KMS-11 (cell line): ENCODE results near the gene PLEKHA1.

ENCODE experiments used
- H2AFZ ChIP-seq: fragments of 200-600 bp; sonication (generic); 2 replicates; pipeline ENCODE4 v1.6.1; 2016; ENCODE audit warnings: antibody characterized with exemption, mixed run types, low read depth
- H3K27ac ChIP-seq: fragments of 200-600 bp; sonication (generic); 2 replicates; pipeline ENCODE4 v1.6.1; 2016; ENCODE audit warnings: mild to moderate bottlenecking, mixed run types
- H3K27me3 ChIP-seq: fragments of 200-600 bp; sonication (generic); 2 replicates; pipeline ENCODE4 v1.6.1; 2017; ENCODE audit warnings: mild to moderate bottlenecking, low read depth, mixed run types, moderate library complexity; ENCODE audit not compliant: insufficient read depth
- H3K36me3 ChIP-seq: fragments of 200-600 bp; sonication (generic); 2 replicates; pipeline ENCODE4 v1.6.1; 2017; ENCODE audit warnings: mild to moderate bottlenecking, mixed run types; ENCODE audit not compliant: insufficient read depth
- H3K4me1 ChIP-seq: fragments of 200-600 bp; sonication (generic); 2 replicates; pipeline ENCODE4 v1.6.1; 2016; ENCODE audit warnings: mild to moderate bottlenecking, low read depth, mixed run types; ENCODE audit not compliant: poor library complexity, severe bottlenecking
- H3K4me2 ChIP-seq: fragments of 200-600 bp; sonication (generic); 2 replicates; pipeline ENCODE4 v1.7.0; 2016; ENCODE audit warnings: mild to moderate bottlenecking, mixed run types
- H3K4me3 ChIP-seq: fragments of 200-600 bp; sonication (generic); IDR thresholded peaks from 2 replicates; pipeline ENCODE4 v1.6.1; 2017; ENCODE audit warnings: low read depth, low read length, mixed read lengths; ENCODE audit not compliant: insufficient read depth
- H3K79me2 ChIP-seq: fragments of 200-600 bp; sonication (generic); 2 replicates; pipeline ENCODE4 v1.6.1; 2016; ENCODE audit warnings: low read depth, mixed run types; ENCODE audit not compliant: insufficient read depth
- H3K9ac ChIP-seq: fragments of 200-600 bp; sonication (generic); 2 replicates; pipeline ENCODE4 v1.6.1; 2016; ENCODE audit warnings: mild to moderate bottlenecking, mixed run types
- H4K20me1 ChIP-seq: fragments of 200-600 bp; sonication (generic); 2 replicates; pipeline ENCODE4 v1.6.1; 2016; ENCODE audit warnings: mild to moderate bottlenecking, mixed run types; ENCODE audit not compliant: insufficient read depth
- TF ChIP-seq, protein P1 (sequence below): fragments of 200-600 bp; sonication (generic); conservative IDR thresholded peaks from 2 replicates; pipeline ENCODE4 v1.6.1; 2017; ENCODE audit warnings: low read depth, mild to moderate bottlenecking, antibody characterized with exemption, low read length, moderate library complexity, mixed read lengths

The PLEKHA1 gene

DNA sequence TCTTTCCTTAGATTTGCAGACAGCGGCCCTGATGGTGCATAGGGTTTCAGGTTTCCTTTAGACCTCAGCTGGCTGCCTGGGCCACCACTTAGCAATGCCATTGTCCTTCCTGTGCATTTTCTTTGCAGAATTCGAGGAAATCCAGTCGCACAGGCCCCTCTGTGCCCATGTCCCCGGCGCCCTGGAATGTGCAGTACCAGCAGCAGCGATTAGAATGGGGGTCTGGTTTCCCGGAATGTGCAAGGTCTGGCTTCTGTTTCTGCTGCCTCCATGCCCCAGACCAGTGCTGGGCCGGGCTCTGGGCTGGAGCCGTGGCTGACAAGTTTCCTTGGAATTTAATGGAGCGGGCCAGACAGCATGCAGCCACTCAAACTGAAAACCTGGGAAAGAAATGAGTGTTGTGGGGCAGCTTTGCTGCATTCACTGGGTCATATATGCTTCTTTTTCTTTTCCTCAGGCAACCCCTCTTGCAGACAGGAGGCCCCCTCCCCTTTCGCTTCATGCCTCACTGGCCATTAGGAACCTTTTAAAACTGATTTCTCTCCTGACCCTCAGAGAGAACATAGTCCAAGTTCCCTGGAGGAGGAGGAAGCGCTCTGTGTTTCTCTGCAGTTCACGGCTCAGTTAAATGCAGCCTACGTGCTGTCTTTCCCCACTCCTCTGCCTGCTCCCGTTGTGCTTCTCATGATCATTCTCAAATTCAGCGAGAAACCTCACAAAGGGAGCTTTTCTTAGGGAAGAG is 101.3 kb downstream of the PLEKHA1 start:
- H4K20me1 ChIP-seq = no peaks in the 10 kb centered on the region
- no peak overlapping the region for H3K9ac ChIP-seq
- TF ChIP-seq, protein P1, sequence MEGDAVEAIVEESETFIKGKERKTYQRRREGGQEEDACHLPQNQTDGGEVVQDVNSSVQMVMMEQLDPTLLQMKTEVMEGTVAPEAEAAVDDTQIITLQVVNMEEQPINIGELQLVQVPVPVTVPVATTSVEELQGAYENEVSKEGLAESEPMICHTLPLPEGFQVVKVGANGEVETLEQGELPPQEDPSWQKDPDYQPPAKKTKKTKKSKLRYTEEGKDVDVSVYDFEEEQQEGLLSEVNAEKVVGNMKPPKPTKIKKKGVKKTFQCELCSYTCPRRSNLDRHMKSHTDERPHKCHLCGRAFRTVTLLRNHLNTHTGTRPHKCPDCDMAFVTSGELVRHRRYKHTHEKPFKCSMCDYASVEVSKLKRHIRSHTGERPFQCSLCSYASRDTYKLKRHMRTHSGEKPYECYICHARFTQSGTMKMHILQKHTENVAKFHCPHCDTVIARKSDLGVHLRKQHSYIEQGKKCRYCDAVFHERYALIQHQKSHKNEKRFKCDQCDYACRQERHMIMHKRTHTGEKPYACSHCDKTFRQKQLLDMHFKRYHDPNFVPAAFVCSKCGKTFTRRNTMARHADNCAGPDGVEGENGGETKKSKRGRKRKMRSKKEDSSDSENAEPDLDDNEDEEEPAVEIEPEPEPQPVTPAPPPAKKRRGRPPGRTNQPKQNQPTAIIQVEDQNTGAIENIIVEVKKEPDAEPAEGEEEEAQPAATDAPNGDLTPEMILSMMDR = no peak
- no peaks in the 10 kb centered on the region for H3K4me1 ChIP-seq
- no peaks in the 10 kb centered on the region for H3K36me3 ChIP-seq
- no peaks in the 10 kb centered on the region for H3K27me3 ChIP-seq
- no peak overlapping the region for H3K4me2 ChIP-seq
- H3K27ac ChIP-seq = no peak overlapping the region
- no peak overlapping the region for H3K4me3 ChIP-seq
- H2AFZ ChIP-seq = no peak overlapping the region
- H3K79me2 ChIP-seq = no peaks in the 10 kb centered on the region

DNA sequence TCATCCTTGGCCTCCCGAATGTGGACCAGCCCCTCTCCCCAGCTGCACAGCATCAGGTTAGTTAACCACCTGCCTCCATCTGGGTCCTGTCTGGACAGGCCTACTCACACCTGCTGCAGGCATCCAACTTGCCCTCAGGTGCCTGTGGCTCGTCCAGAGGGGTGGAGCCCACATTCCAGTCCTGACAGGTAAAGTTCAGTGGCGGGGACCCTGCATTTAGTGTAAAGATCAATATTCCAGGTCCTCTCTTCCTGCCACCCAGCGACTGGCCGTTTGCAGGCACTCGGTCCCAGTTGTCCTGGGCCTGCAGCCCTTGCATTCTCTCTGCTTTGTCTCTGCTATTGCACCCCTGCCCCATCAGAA is 101.8 kb downstream of the PLEKHA1 start:
- Histone ChIP-seq H3K27ac (no peak overlapping the region), H3K4me1 (no peaks in the 10 kb centered on the region), H4K20me1 (no peaks in the 10 kb centered on the region), H3K36me3 (no peaks in the 10 kb centered on the region), H3K4me2 (no peak overlapping the region), H3K79me2 (no peaks in the 10 kb centered on the region), H3K9ac (no peak overlapping the region), H2AFZ (no peak overlapping the region), H3K4me3 (no peak overlapping the region), H3K27me3 (no peaks in the 10 kb centered on the region)
- TF ChIP-seq, protein P1 = no peak

DNA sequence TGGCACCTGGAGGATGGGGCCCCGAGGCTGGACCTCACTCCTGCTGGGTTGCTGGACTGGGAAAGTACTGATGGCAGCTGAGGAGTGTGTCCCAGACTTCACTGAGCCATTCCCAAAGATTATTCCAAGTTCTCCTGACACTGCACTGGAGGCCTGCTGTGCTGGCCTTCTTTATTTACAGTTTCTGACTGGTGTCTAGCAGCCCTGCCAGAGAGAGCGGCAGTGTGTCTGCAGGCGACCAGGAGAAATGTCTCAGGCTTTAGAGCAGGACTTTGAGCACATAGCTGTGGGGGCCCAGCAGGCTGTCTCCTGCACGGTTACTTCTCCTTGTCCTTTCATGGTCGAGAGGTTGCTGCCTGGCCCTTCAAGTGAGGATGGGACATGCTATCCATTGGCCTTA is 102.9 kb downstream of the PLEKHA1 start:
- H3K36me3 ChIP-seq = no peaks in the 10 kb centered on the region
- no peak overlapping the region for H3K4me2 ChIP-seq
- no peak overlapping the region for H3K9ac ChIP-seq
- H2AFZ ChIP-seq = no peak overlapping the region
- H3K79me2 ChIP-seq = no peaks in the 10 kb centered on the region
- TF ChIP-seq, protein P1 = no peak
- no peak overlapping the region for H3K27ac ChIP-seq
- no peak overlapping the region for H3K4me3 ChIP-seq
- no peaks in the 10 kb centered on the region for H3K27me3 ChIP-seq
- H3K4me1 ChIP-seq = no peaks in the 10 kb centered on the region
- H4K20me1 ChIP-seq = no peaks in the 10 kb centered on the region

DNA sequence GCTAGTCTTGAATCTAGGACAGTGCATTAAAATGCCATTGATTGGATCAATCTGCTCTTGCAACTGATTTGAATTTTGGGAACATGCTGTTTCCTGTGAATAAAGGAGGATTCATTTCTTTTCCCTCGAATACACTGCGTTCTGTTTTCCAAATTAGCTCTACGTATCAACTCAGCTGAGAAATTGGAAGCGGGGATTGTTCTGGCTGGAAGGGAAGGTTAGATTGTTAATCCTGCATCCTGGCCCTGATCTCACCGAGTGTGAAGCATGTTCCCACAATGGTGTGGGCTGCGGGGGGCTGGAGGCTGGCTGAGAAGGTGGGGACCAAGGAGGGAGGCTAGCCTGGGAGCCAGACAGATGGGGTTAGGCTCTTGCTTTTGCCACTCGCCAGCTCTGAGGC is 104.5 kb downstream of the PLEKHA1 start:
- TF ChIP-seq, protein P1 = no peak
- H3K4me1 ChIP-seq = no peaks in the 10 kb centered on the region
- H3K36me3 ChIP-seq = no peaks in the 10 kb centered on the region
- H3K27me3 ChIP-seq = no peaks in the 10 kb centered on the region
- H3K9ac ChIP-seq = no peak overlapping the region
- no peak overlapping the region for H3K27ac ChIP-seq
- H3K4me3 ChIP-seq = no peak overlapping the region
- H4K20me1 ChIP-seq = no peaks in the 10 kb centered on the region
- H3K4me2 ChIP-seq = no peak overlapping the region
- no peaks in the 10 kb centered on the region for H3K79me2 ChIP-seq
- H2AFZ ChIP-seq = no peak overlapping the region
